Hepatocyte (in vitro differentiated cells): ENCODE data around the gene PRSS56.

Experiments used
- CTCF ChIP-seq: fragments of 200-600 bp; sonication (generic); IDR thresholded peaks from 2 replicates; pipeline ENCODE4 v1.5.1; 2016; ENCODE audit warnings: antibody characterized with exemption, mild to moderate bottlenecking; ENCODE audit not compliant: poor library complexity
- EZH2 ChIP-seq: fragments of 200-600 bp; sonication (generic); IDR thresholded peaks from 2 replicates; pipeline ENCODE4 v1.6.1; 2016; ENCODE audit warnings: antibody characterized with exemption, mild to moderate bottlenecking, borderline replicate concordance
- EZH2phosphoT487 ChIP-seq: fragments of 200-600 bp; sonication (generic); IDR thresholded peaks from one replicate; pipeline ENCODE4 v1.6.1; 2018; ENCODE audit warnings: antibody characterized with exemption, mild to moderate bottlenecking, low read depth, moderate library complexity; ENCODE audit not compliant: unreplicated experiment, severe bottlenecking

GRCh38 chr2:232533944-232534710, 13.9 kb downstream of the PRSS56 start:
- TF ChIP-seq CTCF (no peak), EZH2 (no peak), EZH2phosphoT487 (no peak)
